ENCODE measurements around the gene MPDZ.

MPDZ gene

DNA sequence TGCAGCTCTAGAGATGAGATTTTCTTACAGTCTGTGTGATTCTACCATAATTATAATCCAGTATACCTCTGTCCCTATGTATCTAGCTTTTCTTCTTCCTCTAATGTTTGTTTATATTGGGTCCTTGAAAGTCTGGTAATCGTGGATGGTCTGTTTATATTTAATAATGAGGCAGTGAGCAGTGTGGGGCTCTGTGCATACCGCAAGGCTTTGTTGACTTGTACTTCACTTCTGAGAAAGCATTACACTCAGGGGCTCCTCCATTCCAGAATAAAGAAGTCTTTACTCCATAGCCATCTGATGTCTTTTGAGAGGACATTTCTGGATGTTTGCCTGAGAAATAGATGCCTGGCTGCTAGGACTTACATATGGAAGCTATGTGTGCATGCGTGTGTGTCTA is 4.5 kb upstream of the MPDZ start:
- CTCF ChIA-PET = interaction anchor here (0.8 kb wide), 1 partner anchor 71 kb away, joined by 5 read pairs; no protein-coding TSS in a partner anchor
- POLR2A ChIA-PET = interaction anchor here (0.6 to 1.4 kb wide), 2 partner anchors 9 to 340 kb away, joined by 5 to 6 read pairs; no protein-coding TSS in a partner anchor
- Histone ChIP-seq H3K36me3 (ENCODE audit: control insufficient read depth in 2 of 2, insufficient read depth in 1 of 2, low read length in 2 of 2) (no peaks in the 10 kb centered on the region), H3K9me3 (ENCODE audit: control insufficient read depth, insufficient read depth, low read depth, low read length) (no peaks in the 10 kb centered on the region), H3K27ac (ENCODE audit: extremely low read depth, low read depth, low read length) (no peak overlapping the region), H3K4me3 (ENCODE audit: low read depth, low read length) (no peak overlapping the region), H3K4me1 (ENCODE audit: control insufficient read depth, insufficient read depth, low read length) (peaks cover 3% of the 10 kb centered on the region; the same call in 1 of the 2 replicates)
- TF ChIP-seq BCL6B (tag by site-specific recombination; IDR thresholded peaks at IDR 0.05) = 0 out of 2 replicates have a peak, but pooled peaks have one; percentile 15
- TF ChIP-seq ZNF10 (tag by site-specific recombination; IDR thresholded peaks at IDR 0.05) = no peak
- no peak for TF ChIP-seq ZNF311 (tag by site-specific recombination; IDR thresholded peaks at IDR 0.05; ENCODE audit: borderline replicate concordance)

GRCh38 chr9:13282998-13283397 is 3.5 kb upstream of the MPDZ start:
- ChIA-PET POLR2A (interaction anchor here (0.5 kb wide), 1 partner anchor 54 kb away, joined by 3 read pairs; no protein-coding TSS in a partner anchor), CTCF (interaction anchor here (0.8 kb wide), 1 partner anchor 70 kb away, joined by 5 read pairs; no protein-coding TSS in a partner anchor)
- no peak overlapping the region for H3K27ac ChIP-seq (ENCODE audit: extremely low read depth, low read depth, low read length)
- no peak for TF ChIP-seq IKZF3 (tag by site-specific recombination; IDR thresholded peaks at IDR 0.05)
- TF ChIP-seq, protein P1, sequence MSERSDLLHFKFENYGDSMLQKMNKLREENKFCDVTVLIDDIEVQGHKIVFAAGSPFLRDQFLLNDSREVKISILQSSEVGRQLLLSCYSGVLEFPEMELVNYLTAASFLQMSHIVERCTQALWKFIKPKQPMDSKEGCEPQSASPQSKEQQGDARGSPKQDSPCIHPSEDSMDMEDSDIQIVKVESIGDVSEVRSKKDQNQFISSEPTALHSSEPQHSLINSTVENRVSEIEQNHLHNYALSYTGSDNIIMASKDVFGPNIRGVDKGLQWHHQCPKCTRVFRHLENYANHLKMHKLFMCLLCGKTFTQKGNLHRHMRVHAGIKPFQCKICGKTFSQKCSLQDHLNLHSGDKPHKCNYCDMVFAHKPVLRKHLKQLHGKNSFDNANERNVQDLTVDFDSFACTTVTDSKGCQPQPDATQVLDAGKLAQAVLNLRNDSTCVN (tag by site-specific recombination; optimal IDR thresholded peaks at IDR 0.05) = no peak
- TF ChIP-seq, protein P2, sequence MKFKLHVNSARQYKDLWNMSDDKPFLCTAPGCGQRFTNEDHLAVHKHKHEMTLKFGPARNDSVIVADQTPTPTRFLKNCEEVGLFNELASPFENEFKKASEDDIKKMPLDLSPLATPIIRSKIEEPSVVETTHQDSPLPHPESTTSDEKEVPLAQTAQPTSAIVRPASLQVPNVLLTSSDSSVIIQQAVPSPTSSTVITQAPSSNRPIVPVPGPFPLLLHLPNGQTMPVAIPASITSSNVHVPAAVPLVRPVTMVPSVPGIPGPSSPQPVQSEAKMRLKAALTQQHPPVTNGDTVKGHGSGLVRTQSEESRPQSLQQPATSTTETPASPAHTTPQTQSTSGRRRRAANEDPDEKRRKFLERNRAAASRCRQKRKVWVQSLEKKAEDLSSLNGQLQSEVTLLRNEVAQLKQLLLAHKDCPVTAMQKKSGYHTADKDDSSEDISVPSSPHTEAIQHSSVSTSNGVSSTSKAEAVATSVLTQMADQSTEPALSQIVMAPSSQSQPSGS (tag by site-specific recombination; IDR thresholded peaks at IDR 0.05; ENCODE audit: low read depth) = no peak
- no peak for TF ChIP-seq ZNF791 (tag by site-specific recombination; IDR thresholded peaks at IDR 0.05)
- TF ChIP-seq, protein P3, sequence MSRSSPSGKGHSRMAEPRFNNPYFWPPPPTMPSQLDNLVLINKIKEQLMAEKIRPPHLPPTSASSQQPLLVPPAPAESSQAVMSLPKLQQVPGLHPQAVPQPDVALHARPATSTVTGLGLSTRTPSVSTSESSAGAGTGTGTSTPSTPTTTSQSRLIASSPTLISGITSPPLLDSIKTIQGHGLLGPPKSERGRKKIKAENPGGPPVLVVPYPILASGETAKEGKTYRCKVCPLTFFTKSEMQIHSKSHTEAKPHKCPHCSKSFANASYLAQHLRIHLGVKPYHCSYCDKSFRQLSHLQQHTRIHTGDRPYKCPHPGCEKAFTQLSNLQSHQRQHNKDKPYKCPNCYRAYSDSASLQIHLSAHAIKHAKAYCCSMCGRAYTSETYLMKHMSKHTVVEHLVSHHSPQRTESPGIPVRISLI (tag by site-specific recombination; IDR thresholded peaks at IDR 0.05) = no peak
- TF ChIP-seq, protein P4, sequence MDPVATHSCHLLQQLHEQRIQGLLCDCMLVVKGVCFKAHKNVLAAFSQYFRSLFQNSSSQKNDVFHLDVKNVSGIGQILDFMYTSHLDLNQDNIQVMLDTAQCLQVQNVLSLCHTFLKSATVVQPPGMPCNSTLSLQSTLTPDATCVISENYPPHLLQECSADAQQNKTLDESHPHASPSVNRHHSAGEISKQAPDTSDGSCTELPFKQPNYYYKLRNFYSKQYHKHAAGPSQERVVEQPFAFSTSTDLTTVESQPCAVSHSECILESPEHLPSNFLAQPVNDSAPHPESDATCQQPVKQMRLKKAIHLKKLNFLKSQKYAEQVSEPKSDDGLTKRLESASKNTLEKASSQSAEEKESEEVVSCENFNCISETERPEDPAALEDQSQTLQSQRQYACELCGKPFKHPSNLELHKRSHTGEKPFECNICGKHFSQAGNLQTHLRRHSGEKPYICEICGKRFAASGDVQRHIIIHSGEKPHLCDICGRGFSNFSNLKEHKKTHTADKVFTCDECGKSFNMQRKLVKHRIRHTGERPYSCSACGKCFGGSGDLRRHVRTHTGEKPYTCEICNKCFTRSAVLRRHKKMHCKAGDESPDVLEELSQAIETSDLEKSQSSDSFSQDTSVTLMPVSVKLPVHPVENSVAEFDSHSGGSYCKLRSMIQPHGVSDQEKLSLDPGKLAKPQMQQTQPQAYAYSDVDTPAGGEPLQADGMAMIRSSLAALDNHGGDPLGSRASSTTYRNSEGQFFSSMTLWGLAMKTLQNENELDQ (tag by site-specific recombination; IDR thresholded peaks at IDR 0.05; ENCODE audit: low read depth) = no peak
- no peak for TF ChIP-seq MEIS1 (CRISPR knock-in tag; IDR thresholded peaks at IDR 0.05; ENCODE audit: borderline replicate concordance)
- TF ChIP-seq ZNF580 (tag by site-specific recombination; IDR thresholded peaks at IDR 0.05) = no peak
- TF ChIP-seq ZNF155 (tag by site-specific recombination; IDR thresholded peaks at IDR 0.05) = no peak
- no peak for TF ChIP-seq ELK4 (IDR thresholded peaks at IDR 0.05; ENCODE audit: borderline replicate concordance, low read depth, low read length)
- TF ChIP-seq, protein P5, sequence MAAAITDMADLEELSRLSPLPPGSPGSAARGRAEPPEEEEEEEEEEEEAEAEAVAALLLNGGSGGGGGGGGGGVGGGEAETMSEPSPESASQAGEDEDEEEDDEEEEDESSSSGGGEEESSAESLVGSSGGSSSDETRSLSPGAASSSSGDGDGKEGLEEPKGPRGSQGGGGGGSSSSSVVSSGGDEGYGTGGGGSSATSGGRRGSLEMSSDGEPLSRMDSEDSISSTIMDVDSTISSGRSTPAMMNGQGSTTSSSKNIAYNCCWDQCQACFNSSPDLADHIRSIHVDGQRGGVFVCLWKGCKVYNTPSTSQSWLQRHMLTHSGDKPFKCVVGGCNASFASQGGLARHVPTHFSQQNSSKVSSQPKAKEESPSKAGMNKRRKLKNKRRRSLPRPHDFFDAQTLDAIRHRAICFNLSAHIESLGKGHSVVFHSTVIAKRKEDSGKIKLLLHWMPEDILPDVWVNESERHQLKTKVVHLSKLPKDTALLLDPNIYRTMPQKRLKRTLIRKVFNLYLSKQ (tag by site-specific recombination; IDR thresholded peaks at IDR 0.05; ENCODE audit: borderline replicate concordance) = no peak
- no peak for TF ChIP-seq ZNF184 (tag by site-specific recombination; IDR thresholded peaks at IDR 0.05)
- H3K36me3 ChIP-seq (ENCODE audit: control insufficient read depth in 2 of 2, insufficient read depth in 1 of 2, low read length in 2 of 2) = no peaks in the 10 kb centered on the region
- peaks cover 3% of the 10 kb centered on the region; the same call in 1 of the 2 replicates for H3K4me1 ChIP-seq (ENCODE audit: control insufficient read depth, insufficient read depth, low read length)
- no peaks in the 10 kb centered on the region for H3K9me3 ChIP-seq (ENCODE audit: control insufficient read depth, insufficient read depth, low read depth, low read length)
- no peak overlapping the region for H3K4me3 ChIP-seq (ENCODE audit: low read depth, low read length)
